Rectal smooth muscle tissue (tissue), 1 donor: ENCODE results near the gene PAGE5.

Experiments
- H3K27ac ChIP-seq: one replicate; pipeline ENCODE4 v1.7.0; 2013; ENCODE audit warnings: low read depth, low read length, inconsistent platforms
- H3K27me3 ChIP-seq: one replicate; pipeline ENCODE4 v1.7.0; 2013; ENCODE audit warnings: low read length; ENCODE audit not compliant: control insufficient read depth, insufficient read depth
- H3K36me3 ChIP-seq: one replicate; pipeline ENCODE4 v1.7.0; 2013; ENCODE audit warnings: low read length; ENCODE audit not compliant: control insufficient read depth, insufficient read depth
- H3K4me1 ChIP-seq: one replicate; pipeline ENCODE4 v1.7.0; 2013; ENCODE audit warnings: low read length; ENCODE audit not compliant: control insufficient read depth, insufficient read depth
- H3K4me3 ChIP-seq: one replicate; pipeline ENCODE4 v1.7.0; 2013; ENCODE audit warnings: low read length
- H3K9ac ChIP-seq: one replicate; pipeline ENCODE4 v1.7.0; 2013; ENCODE audit warnings: low read length

The PAGE5 gene

GRCh38 chrX:55220119-55220794 lies at the start of gene PAGE5:
TSS of gene PAGE5 (plus strand) at chrX:55220346. CDS start at chrX:55221383, 1,037 bp downstream.
- H3K27me3 ChIP-seq: peaks cover 4% of the 10 kb centered on the region
- H3K4me3 ChIP-seq: no peak within 1 kb of the TSS
- H3K27ac ChIP-seq: no peak within 1 kb of the TSS
- no peaks in the 10 kb centered on the region for H3K36me3 ChIP-seq
- H3K9ac ChIP-seq: no peak within 1 kb of the TSS
- H3K4me1 ChIP-seq: no peaks in the 10 kb centered on the region

GRCh38 chrX:55187281-55187680 lies 32.9 kb upstream of the PAGE5 start:
- Histone ChIP-seq H3K4me3 (no peak overlapping the region), H3K36me3 (no peaks in the 10 kb centered on the region), H3K9ac (no peak overlapping the region), H3K4me1 (no peaks in the 10 kb centered on the region), H3K27ac (no peak overlapping the region), H3K27me3 (no peaks in the 10 kb centered on the region)

- no peak overlapping the region for H3K4me3 ChIP-seq
- H3K9ac ChIP-seq: no peak overlapping the region
- H3K27me3 ChIP-seq: no peaks in the 10 kb centered on the region
- no peak overlapping the region for H3K27ac ChIP-seq
- H3K36me3 ChIP-seq: no peaks in the 10 kb centered on the region
- no peaks in the 10 kb centered on the region for H3K4me1 ChIP-seq
Observed at GRCh38 chrX:55196688-55197087, 23.5 kb upstream of the PAGE5 start.

- H3K27me3 ChIP-seq: no peaks in the 10 kb centered on the region
- no peaks in the 10 kb centered on the region for H3K4me1 ChIP-seq
- H3K4me3 ChIP-seq: no peak overlapping the region
- no peaks in the 10 kb centered on the region for H3K36me3 ChIP-seq
- H3K9ac ChIP-seq: no peak overlapping the region
- no peak overlapping the region for H3K27ac ChIP-seq
Observed at GRCh38 chrX:55201930-55202579, 18.1 kb upstream of the PAGE5 start.

GRCh38 chrX:55206162-55206941 lies 13.8 kb upstream of the PAGE5 start:
- Histone ChIP-seq H3K4me3 (no peak overlapping the region), H3K4me1 (no peaks in the 10 kb centered on the region), H3K9ac (no peak overlapping the region), H3K36me3 (no peaks in the 10 kb centered on the region), H3K27me3 (no peaks in the 10 kb centered on the region), H3K27ac (no peak overlapping the region)

- no peaks in the 10 kb centered on the region for H3K27me3 ChIP-seq
- H3K4me1 ChIP-seq: no peaks in the 10 kb centered on the region
- no peaks in the 10 kb centered on the region for H3K36me3 ChIP-seq
- no peak overlapping the region for H3K27ac ChIP-seq
- H3K9ac ChIP-seq: no peak overlapping the region
- H3K4me3 ChIP-seq: no peak overlapping the region
Observed at GRCh38 chrX:55210931-55211677, 9.0 kb upstream of the PAGE5 start.

- Histone ChIP-seq H3K36me3 (no peaks in the 10 kb centered on the region), H3K9ac (no peak overlapping the region), H3K27me3 (no peaks in the 10 kb centered on the region), H3K27ac (no peak overlapping the region), H3K4me3 (no peak overlapping the region), H3K4me1 (no peaks in the 10 kb centered on the region)
Observed at GRCh38 chrX:55213381-55213780, 6.8 kb upstream of the PAGE5 start.

GRCh38 chrX:55240788-55241340 lies 20.7 kb downstream of the PAGE5 start:
- no peak overlapping the region for H3K4me3 ChIP-seq
- no peaks in the 10 kb centered on the region for H3K36me3 ChIP-seq
- H3K27me3 ChIP-seq: no peaks in the 10 kb centered on the region
- H3K4me1 ChIP-seq: no peaks in the 10 kb centered on the region
- no peak overlapping the region for H3K9ac ChIP-seq
- no peak overlapping the region for H3K27ac ChIP-seq

- no peaks in the 10 kb centered on the region for H3K36me3 ChIP-seq
- H3K4me3 ChIP-seq: no peak overlapping the region
- H3K27me3 ChIP-seq: no peaks in the 10 kb centered on the region
- H3K9ac ChIP-seq: no peak overlapping the region
- H3K27ac ChIP-seq: no peak overlapping the region
- no peaks in the 10 kb centered on the region for H3K4me1 ChIP-seq
Observed at GRCh38 chrX:55253528-55253927, 33.4 kb downstream of the PAGE5 start.

GRCh38 chrX:55260806-55261205 lies 40.7 kb downstream of the PAGE5 start:
- H3K4me1 ChIP-seq: no peaks in the 10 kb centered on the region
- no peak overlapping the region for H3K4me3 ChIP-seq
- H3K36me3 ChIP-seq: no peaks in the 10 kb centered on the region
- no peak overlapping the region for H3K9ac ChIP-seq
- H3K27me3 ChIP-seq: no peaks in the 10 kb centered on the region
- no peak overlapping the region for H3K27ac ChIP-seq

- H3K4me1 ChIP-seq: no peaks in the 10 kb centered on the region
- H3K4me3 ChIP-seq: no peak within 1 kb of the TSS
- H3K27ac ChIP-seq: no peak within 1 kb of the TSS
- H3K27me3 ChIP-seq: no peaks in the 10 kb centered on the region
- no peak within 1 kb of the TSS for H3K9ac ChIP-seq
- H3K36me3 ChIP-seq: no peaks in the 10 kb centered on the region
Observed at GRCh38 chrX:55264816-55265215, 44.7 kb downstream of the PAGE5 start, which contains the start of gene PAGE3. TSS of gene PAGE3 (minus strand) at chrX:55264916. CDS start at chrX:55263903, 1,013 bp downstream.
